Heart left ventricle (tissue), 16 donors: ENCODE data around the gene DDHD1. TPM values are rescaled to one million over a fixed set of nuclear protein-coding genes. Genes with fewer than 3 reads are reported as not detected.
A peak's percentile ranks its signal among the peaks of the same experiment; 100 is the strongest.

Experiments used
- ATAC-seq, 4 donors: fragments of 200-7000 bp; cut with Tn5 transposase; one replicate each; pipeline ENCODE4 v1.9.1; 2020 to 2022; ENCODE audit warnings: moderate library complexity in 4 of 4, mild to moderate bottlenecking in 3 of 4, moderate number of reproducible peaks in 1 of 4
- DNase-seq, 5 donors: peaks; one replicate each; pipeline ENCODE4 v3.0.0-alpha.2; 2020
- H3K27ac ChIP-seq, 12 donors: fragments of 200-600 bp; sonication (generic) in 4 of 12; one replicate each; pipeline versions ENCODE4 v1.5.0 to v1.8.0; 2016 to 2022; ENCODE audit warnings: mild to moderate bottlenecking in 2 of 12
- H3K27me3 ChIP-seq, 9 donors: fragments of 200-600 bp; sonication (generic) in 2 of 9; one replicate each; pipeline versions ENCODE4 v1.5.1 to v1.8.0; 2016 to 2022; ENCODE audit warnings: mild to moderate bottlenecking in 3 of 9
- H3K36me3 ChIP-seq, 9 donors: fragments of 200-600 bp; sonication (generic) in 2 of 9; one replicate each; pipeline versions ENCODE4 v1.5.0 to v1.8.0; 2018 to 2022; ENCODE audit warnings: mild to moderate bottlenecking in 2 of 9
- H3K4me1 ChIP-seq, 12 donors: fragments of 200-600 bp; sonication (generic) in 4 of 12; one replicate each; pipeline versions ENCODE4 v1.5.0 to v1.8.0; 2016 to 2022; ENCODE audit warnings: mild to moderate bottlenecking in 3 of 12
- H3K4me3 ChIP-seq, 12 donors: fragments of 200-600 bp; sonication (generic) in 4 of 12; one replicate each; pipeline versions ENCODE4 v1.5.0 to v1.8.0; 2017 to 2022; ENCODE audit warnings: mild to moderate bottlenecking in 9 of 12, moderate library complexity in 4 of 12
- H3K9me3 ChIP-seq, 12 donors: fragments of 200-600 bp; sonication (generic) in 4 of 12; one replicate each; pipeline versions ENCODE4 v1.5.0 to v1.8.0; 2016 to 2022; ENCODE audit warnings: mild to moderate bottlenecking in 1 of 12
- CTCF ChIP-seq, 12 donors: fragments of 200-600 bp; sonication (generic) in 4 of 12; IDR thresholded peaks; one replicate each; pipeline versions ENCODE4 v1.5.0 to v1.8.0; 2018 to 2022; ENCODE audit warnings: antibody characterized with exemption in 12 of 12, mild to moderate bottlenecking in 5 of 12
- POLR2A ChIP-seq, 2 donors: fragments of 450-650 bp; IDR thresholded peaks; one replicate each; pipeline ENCODE4 v1.6.1; 2017; ENCODE audit warnings: antibody characterized with exemption in 2 of 2, mild to moderate bottlenecking in 2 of 2, moderate library complexity in 2 of 2
- WGBS, 4 donors: extraction: QIAGEN DNeasy Blood & Tissue Kit in 2 of 4; methylation state at CpG; one replicate each; pipeline versions ENCODE4 v1.1.5 to v1.1.7; 2013 to 2018; 5-methylcytosine and 5-hydroxymethylcytosine counted together
- intact Hi-C, 10 donors: fragments of 100-400 bp; cut with DNase I; formaldehyde crosslinking; loops; one replicate each; pipeline versions ENCODE4 v1.11.1 to v1.14.2; 2022
- polyA plus RNA-seq, 2 donors: library from polyadenylated mRNA; stranded (reverse); fragments of 200-250 nt; gene quantifications; one replicate each; pipeline ENCODE4 v1.2.3, GENCODE V29; 2013
- total RNA-seq, 9 donors: library from RNA; depleted of rRNA in 2 of 9; stranded (reverse); fragments of >200 nt in 2 of 9; fragmentation: NEBNext Ultra II Directional in 3 of 9; extraction: Animal tissue kit (Norgen Biotek cat#: 25700) in 3 of 9; gene quantifications; one replicate each; pipeline versions ENCODE4 v1.1.0 to v1.2.4, GENCODE V29; 2016 to 2023
- donor health status: ischemic (EF 13 %, LVEDD 7.1; RV severe dilation, severe dysfunction).
- donor health status: healthy with polysubstance abuse.
- donor health status: DM: no; HTN: yes; CAD: no.
- donor health status: DM: no; HTN: no; CAD: no.
- donor health status: ischemic (EF 25% LVEDD 6.9; RV normal size, moderate dysfunction).
- donor health status: ischemic (EF 25% LVEDD 5.7; RV mildly dilated, moderate dysfunction).
- donor health status: healthy.
- donor health status: DM: yes; HTN: yes; CAD: no.
- donor health status: ischemic (EF 35%, LVEDD 5.7; RV mildly dilated, moderate dysfunction).
- donor health status: nonischemic (EF 11% LVEDD 7.7; RV severe dilation, severe dysfunction).
- donor health status: DM: yes; HTN: yes; CAD: no.
- donor health status: PGD.
- donor health status: ischemic (EF 29% LVEDD 5.4; RV normal size, mild dysfunction).
- donor health status: nonischemic (EF 23%, LVEDD 6.1; RV moderate dilation, normal function).

The DDHD1 gene
- total and polyA plus RNA-seq, 11 donors = 3.5 to 12.1 (median 7.0) TPM

- ATAC-seq (peak; percentile 86 to 95 (median 92)), DNase-seq (peak; percentile 43 to 85 (median 74))
- intact Hi-C loops = no loop called here
- Histone ChIP-seq H3K4me3 (no peak overlapping the region), H3K4me1 (peaks cover 0 to 16% (median 4%) of the 10 kb centered on the region in 12 donors), H3K27ac (peak overlapping the region in 8 of 12 donors; percentile 13 to 67 (median 48)), H3K9me3 (no peaks in the 10 kb centered on the region), H3K36me3 (no peaks in the 10 kb centered on the region), H3K27me3 (no peaks in the 10 kb centered on the region)
- WGBS, 4 donors = 55 to 68% (median 62%) methylated on average over 7 of the region's 7 CpGs
- TF ChIP-seq POLR2A (IDR thresholded peaks at IDR 0.05) = no peak
- no peak for TF ChIP-seq CTCF (IDR thresholded peaks at IDR 0.05)
These were observed 142.1 kb downstream of the DDHD1 start for GRCh38 chr14:53011053-53011462.

GRCh38 chr14:53010193-53011040 lies 142.7 kb downstream of the DDHD1 start:
- Histone ChIP-seq H3K36me3 (no peaks in the 10 kb centered on the region), H3K27me3 (no peaks in the 10 kb centered on the region), H3K4me3 (no peak overlapping the region), H3K27ac (peak overlapping the region in 8 of 12 donors; percentile 6 to 71 (median 54)), H3K4me1 (peaks cover 0 to 18% (median 4%) of the 10 kb centered on the region in 12 donors), H3K9me3 (no peaks in the 10 kb centered on the region)
- DNase-seq = no peak
- 67 to 80% (median 76%) methylated on average over 3 of the region's 3 CpGs for WGBS, 4 donors
- TF ChIP-seq POLR2A (IDR thresholded peaks at IDR 0.05) = no peak
- no peak for TF ChIP-seq CTCF (IDR thresholded peaks at IDR 0.05)
- intact Hi-C loops = no loop called here
- ATAC-seq = peak in 1 of 4 donors; percentile 26

- no peak for TF ChIP-seq CTCF (IDR thresholded peaks at IDR 0.05)
- TF ChIP-seq POLR2A (IDR thresholded peaks at IDR 0.05) = no peak
- H3K27ac ChIP-seq = no peak overlapping the region
- no peak overlapping the region for H3K4me3 ChIP-seq
- H3K4me1 ChIP-seq = peaks cover 0 to 22% (median 4%) of the 10 kb centered on the region in 12 donors
- no peaks in the 10 kb centered on the region for H3K9me3 ChIP-seq
- DNase-seq = no peak
- intact Hi-C loops = loop anchor here in 1 of 10 donors (5.0 kb wide), 1 partner anchor 35 kb away; no protein-coding TSS in a partner anchor
- no peak for ATAC-seq
- no peaks in the 10 kb centered on the region for H3K27me3 ChIP-seq
- H3K36me3 ChIP-seq = no peaks in the 10 kb centered on the region
- 52 to 70% (median 62%) methylated on average over 4 of the region's 4 CpGs for WGBS, 4 donors
These were observed 146.1 kb downstream of the DDHD1 start for GRCh38 chr14:53006931-53007562.

- H3K4me3 ChIP-seq = no peak overlapping the region
- TF ChIP-seq POLR2A (IDR thresholded peaks at IDR 0.05) (no peak), CTCF (IDR thresholded peaks at IDR 0.05) (no peak)
- no peaks in the 10 kb centered on the region for H3K9me3 ChIP-seq
- no peak overlapping the region for H3K27ac ChIP-seq
- H3K36me3 ChIP-seq = no peaks in the 10 kb centered on the region
- intact Hi-C loops = loop anchor here in 1 of 10 donors (5.0 kb wide), 1 partner anchor 37 kb away; no protein-coding TSS in a partner anchor
- WGBS, 4 donors = 75 to 81% (median 78%) methylated on average over 5 of the region's 5 CpGs
- no peaks in the 10 kb centered on the region for H3K27me3 ChIP-seq
- ATAC-seq (peak in 3 of 4 donors; percentile 29 to 41 (median 33)), DNase-seq (no peak)
- H3K4me1 ChIP-seq = peaks cover 0 to 12% (median 0%) of the 10 kb centered on the region in 12 donors
These were observed 148.1 kb downstream of the DDHD1 start for GRCh38 chr14:53004976-53005375.
